ENCODE results near the gene CADM4. TPM values are rescaled to one million over a fixed set of nuclear protein-coding genes. Genes with fewer than 3 reads are reported as not detected.
"Not testable (repeated sequence)": the region's sequence is repeated elsewhere in the genome, so short reads cannot be mapped to it uniquely, and the experiment has no call there.

Gene CADM4
- total RNA-seq, 4 donors from 2014 or later = 2.3 to 11.9 (median 3.4) TPM

DNA sequence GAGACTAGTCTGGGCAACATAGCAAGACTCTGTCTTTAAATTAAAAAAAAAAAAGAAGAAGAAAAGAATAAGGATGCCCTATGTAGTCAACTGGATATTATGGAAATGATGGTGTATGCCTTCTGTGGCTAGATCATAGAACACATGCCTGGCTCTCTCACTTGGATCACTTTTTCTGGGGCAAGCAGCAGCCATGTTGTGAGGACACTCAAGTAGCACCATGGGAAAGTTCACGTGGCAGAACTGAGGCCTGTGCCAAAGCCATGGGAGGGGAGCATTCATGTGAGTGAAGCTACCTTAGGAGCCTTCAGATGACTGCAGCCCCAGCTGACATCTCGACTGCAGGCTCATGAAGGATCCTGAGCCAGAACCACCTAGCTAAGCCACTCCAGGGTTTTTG, 18.4 kb upstream of the CADM4 start:
- WGBS, 2 donors = 91 to 96% methylated on average over 2 of the region's 2 CpGs
- H3K4me3 ChIP-seq (replicated peaks in 1 of 3) = no peak overlapping the region
- peaks cover 0 to 4% of the 10 kb centered on the region in 2 donors for H3K36me3 ChIP-seq
- TF ChIP-seq POLR2A (IDR thresholded peaks at IDR 0.05) = no peak
- TF ChIP-seq, protein P1, sequence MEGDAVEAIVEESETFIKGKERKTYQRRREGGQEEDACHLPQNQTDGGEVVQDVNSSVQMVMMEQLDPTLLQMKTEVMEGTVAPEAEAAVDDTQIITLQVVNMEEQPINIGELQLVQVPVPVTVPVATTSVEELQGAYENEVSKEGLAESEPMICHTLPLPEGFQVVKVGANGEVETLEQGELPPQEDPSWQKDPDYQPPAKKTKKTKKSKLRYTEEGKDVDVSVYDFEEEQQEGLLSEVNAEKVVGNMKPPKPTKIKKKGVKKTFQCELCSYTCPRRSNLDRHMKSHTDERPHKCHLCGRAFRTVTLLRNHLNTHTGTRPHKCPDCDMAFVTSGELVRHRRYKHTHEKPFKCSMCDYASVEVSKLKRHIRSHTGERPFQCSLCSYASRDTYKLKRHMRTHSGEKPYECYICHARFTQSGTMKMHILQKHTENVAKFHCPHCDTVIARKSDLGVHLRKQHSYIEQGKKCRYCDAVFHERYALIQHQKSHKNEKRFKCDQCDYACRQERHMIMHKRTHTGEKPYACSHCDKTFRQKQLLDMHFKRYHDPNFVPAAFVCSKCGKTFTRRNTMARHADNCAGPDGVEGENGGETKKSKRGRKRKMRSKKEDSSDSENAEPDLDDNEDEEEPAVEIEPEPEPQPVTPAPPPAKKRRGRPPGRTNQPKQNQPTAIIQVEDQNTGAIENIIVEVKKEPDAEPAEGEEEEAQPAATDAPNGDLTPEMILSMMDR (IDR thresholded peaks at IDR 0.05) = no peak
- H3K27me3 ChIP-seq = no peaks in the 10 kb centered on the region
- H3K9me3 ChIP-seq = no peaks in the 10 kb centered on the region
- no peaks in the 10 kb centered on the region for H3K4me1 ChIP-seq
- no peak for DNase-seq
- intact Hi-C loops (cut with DNase I) = loop anchor here (10.0 kb wide), 1 partner anchor 213 kb away; no protein-coding TSS in a partner anchor
- H3K27ac ChIP-seq = no peak overlapping the region

DNA sequence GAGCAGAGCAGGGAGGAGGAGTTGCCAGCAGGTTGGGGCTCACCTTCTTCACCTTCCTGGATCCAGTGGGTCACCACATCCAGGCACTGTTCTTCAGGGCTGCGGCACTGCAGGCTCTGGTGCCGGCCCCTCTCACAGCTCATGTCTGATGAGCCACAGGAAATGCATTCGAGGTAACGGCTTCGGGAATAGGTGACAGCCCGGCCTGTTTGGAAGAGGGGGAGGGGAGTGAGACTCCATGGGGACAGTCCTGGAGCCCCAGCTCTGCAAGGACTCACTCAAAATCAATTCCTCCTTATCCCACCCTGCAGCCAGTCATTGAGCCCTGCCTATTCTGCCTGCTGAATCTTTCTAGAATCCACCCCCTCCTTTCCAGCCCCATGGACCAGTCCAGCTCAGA, 16.8 kb upstream of the CADM4 start:
- Histone ChIP-seq H3K4me3 (replicated peaks in 1 of 3) (no peak overlapping the region), H3K36me3 (peaks cover 0 to 4% of the 10 kb centered on the region in 2 donors), H3K27ac (no peak overlapping the region), H3K9me3 (no peaks in the 10 kb centered on the region), H3K4me1 (no peaks in the 10 kb centered on the region), H3K27me3 (no peaks in the 10 kb centered on the region)
- WGBS, 2 donors = 82 to 86% methylated on average over 2 to 6 of the region's 6 CpGs
- DNase-seq = no peak
- intact Hi-C loops (cut with DNase I) = loop anchor here (10.0 kb wide), 1 partner anchor 212 kb away; no protein-coding TSS in a partner anchor
- TF ChIP-seq, protein P1 (IDR thresholded peaks at IDR 0.05) = no peak
- TF ChIP-seq POLR2A (IDR thresholded peaks at IDR 0.05) = no peak

DNA sequence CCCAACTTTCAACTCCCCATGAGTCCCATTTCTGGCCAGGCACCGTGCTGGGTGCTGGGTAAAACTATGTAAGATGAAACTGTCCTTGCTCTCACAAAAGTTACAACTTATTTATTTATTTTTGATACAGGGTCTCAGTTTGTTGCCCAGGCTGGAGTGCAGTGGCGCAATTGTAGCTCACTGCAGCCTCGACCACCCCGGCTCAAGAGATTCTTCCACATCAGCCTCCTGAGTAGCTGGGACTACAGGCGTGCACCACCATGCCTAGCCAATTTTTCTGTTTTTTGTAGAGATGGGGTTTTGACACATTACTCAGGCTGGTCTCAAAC, 12.9 kb upstream of the CADM4 start:
- peaks cover 0 to 4% of the 10 kb centered on the region in 2 donors for H3K36me3 ChIP-seq
- intact Hi-C loops (cut with DNase I) = loop anchor here (5.0 to 10.0 kb wide), 2 partner anchors 115 to 208 kb away; no protein-coding TSS in a partner anchor
- no peaks in the 10 kb centered on the region for H3K4me1 ChIP-seq
- TF ChIP-seq, protein P1 (IDR thresholded peaks at IDR 0.05) = no peak
- TF ChIP-seq POLR2A (IDR thresholded peaks at IDR 0.05) = no peak
- H3K9me3 ChIP-seq = no peaks in the 10 kb centered on the region
- H3K4me3 ChIP-seq (replicated peaks in 1 of 3) = no peak overlapping the region
- no peak overlapping the region for H3K27ac ChIP-seq
- WGBS, 2 donors = 76 to 82% methylated on average over 5 of the region's 5 CpGs
- H3K27me3 ChIP-seq = no peaks in the 10 kb centered on the region
- no peak for DNase-seq

DNA sequence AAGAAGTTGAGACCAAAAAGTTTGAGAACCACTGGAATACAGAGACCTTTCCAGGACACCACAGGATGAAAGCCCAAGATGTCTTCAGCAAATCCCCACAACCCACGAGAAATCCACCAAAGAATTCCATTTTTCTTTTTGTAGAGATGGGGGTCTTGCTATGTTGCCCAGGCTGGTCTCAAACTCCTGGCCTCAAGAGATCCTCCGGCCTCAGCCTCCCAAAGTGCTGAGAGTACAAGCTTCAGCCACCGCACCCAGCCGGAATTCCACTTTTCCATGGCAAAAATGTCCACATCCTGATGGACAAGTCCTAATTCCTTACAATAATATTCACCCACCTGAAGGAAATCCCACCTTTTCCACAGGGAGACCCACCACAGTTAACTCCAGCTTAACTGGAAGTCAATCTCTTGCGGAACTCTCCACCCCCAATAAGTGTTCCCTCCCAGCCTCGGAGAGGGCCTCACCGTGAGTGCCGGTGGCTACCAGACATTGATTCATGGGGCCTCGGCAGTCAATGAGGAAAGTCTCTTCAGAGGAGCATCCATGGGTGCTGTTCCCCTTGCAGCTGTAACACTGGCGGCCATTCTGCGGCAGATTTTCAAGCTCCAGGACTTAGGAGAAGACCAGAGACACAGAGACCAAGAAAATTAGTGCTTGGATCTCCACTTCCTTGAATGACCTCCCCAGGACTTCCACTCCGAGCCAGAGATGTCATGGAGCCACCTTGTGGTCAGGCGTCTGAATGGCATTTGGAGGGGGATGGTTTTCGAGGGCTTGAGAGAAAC, 12.3 kb upstream of the CADM4 start:
- Histone ChIP-seq H3K4me3 (replicated peaks in 1 of 3) (no peak overlapping the region), H3K27ac (no peak overlapping the region), H3K4me1 (no peaks in the 10 kb centered on the region), H3K27me3 (no peaks in the 10 kb centered on the region), H3K9me3 (no peaks in the 10 kb centered on the region), H3K36me3 (peaks cover 0 to 4% of the 10 kb centered on the region in 2 donors)
- peak; percentile 58 to 68 for DNase-seq
- TF ChIP-seq, protein P1 (IDR thresholded peaks at IDR 0.05) = peak in 5 of 6 experiments; percentile 44 to 78 (median 72)
- no peak for TF ChIP-seq POLR2A (IDR thresholded peaks at IDR 0.05)
- intact Hi-C loops (cut with DNase I) = loop anchor here (5.0 to 10.0 kb wide), 2 partner anchors 115 to 207 kb away; no protein-coding TSS in a partner anchor
- 63 to 77% methylated on average over 11 to 14 of the region's 14 CpGs for WGBS, 2 donors

DNA sequence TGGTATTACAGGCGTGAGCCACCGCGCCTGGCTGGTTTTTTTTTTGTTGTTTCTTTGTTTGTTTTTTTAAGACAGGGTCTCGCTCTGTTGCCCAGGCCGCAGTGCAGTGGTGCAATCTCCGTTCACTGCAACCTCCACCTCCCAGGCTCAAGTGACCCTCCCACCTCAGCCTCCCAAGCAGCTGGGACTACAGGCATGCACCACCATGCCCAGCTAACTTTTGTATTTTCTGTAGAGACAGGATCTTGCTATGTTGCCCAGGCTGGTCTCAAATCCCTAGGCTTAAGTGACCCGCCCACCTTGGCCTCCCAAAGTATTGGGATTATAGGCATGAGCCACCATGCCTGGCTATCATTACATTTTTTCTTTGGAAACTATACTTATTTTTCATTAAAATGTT, 10.6 kb upstream of the CADM4 start:
- H3K4me3 ChIP-seq (replicated peaks in 1 of 3); H3K36me3 ChIP-seq; H3K27me3 ChIP-seq; H3K9me3 ChIP-seq; DNase-seq; H3K27ac ChIP-seq; H3K4me1 ChIP-seq: not testable (repeated sequence)
- intact Hi-C loops (cut with DNase I) = loop anchor here (5.0 to 10.0 kb wide), 2 partner anchors 113 to 205 kb away; no protein-coding TSS in a partner anchor
- 85 to 91% methylated on average over 7 of the region's 7 CpGs for WGBS, 2 donors

Data from thyroid gland (tissue), 4 donors.